Hematopoietic multipotent progenitor cell treated with erythropoietin and hydrocortisone succinate and interleukin-3 and kit ligand, for 15 days (in vitro differentiated cells): ENCODE measurements around the gene AQP7.
"Not testable (repeated sequence)": the region's sequence is repeated elsewhere in the genome, so short reads cannot be mapped to it uniquely, and the experiment has no call there.

Source experiments
- DNase-seq: peaks from one replicate; pipeline ENCODE4 v3.0.0-alpha.2; 2015; ENCODE audit warnings: low spot score

The AQP7 gene

DNA sequence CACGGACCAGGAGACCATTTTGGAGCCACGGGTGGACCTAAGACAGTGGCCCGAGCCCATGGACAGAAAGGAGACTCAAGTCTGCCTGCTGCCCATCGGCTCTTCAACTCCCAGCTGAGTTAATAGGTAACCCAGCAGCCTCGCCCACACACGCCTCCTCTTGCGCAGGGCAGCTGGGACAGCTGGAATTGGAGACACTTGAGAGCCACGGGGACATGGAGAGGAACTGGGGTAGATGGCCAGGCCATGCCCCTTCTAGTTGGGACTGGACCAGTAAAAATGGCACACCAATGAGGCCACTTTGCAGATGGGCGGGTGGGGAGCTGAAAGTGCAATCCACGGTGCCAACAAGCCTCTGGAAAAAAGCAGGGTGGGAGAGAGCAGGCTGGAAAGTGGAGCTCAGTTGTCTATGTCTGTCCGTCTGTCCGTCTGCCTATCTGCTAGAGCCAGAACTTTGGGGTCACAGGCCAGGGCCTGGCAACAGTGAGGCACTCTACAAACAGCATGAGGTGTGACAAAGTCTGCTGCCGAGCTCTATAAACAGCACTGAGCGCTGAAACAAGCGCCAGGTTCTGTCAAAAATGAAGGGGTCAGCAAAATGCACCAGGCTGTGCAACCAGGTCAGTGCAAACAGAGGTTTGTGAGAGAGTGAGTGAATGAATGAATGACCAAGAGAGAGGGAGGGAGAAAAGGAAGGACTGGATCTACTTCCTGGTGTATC lies 7.0 kb downstream of the AQP7 start:
- not testable (repeated sequence) for DNase-seq

GRCh38 chr9:33393986-33394385 lies 8.4 kb downstream of the AQP7 start:
- DNase-seq, result not testable (repeated sequence)

- no peak for DNase-seq
Measured at GRCh38 chr9:33393581-33393980, 8.8 kb downstream of the AQP7 start.

DNA sequence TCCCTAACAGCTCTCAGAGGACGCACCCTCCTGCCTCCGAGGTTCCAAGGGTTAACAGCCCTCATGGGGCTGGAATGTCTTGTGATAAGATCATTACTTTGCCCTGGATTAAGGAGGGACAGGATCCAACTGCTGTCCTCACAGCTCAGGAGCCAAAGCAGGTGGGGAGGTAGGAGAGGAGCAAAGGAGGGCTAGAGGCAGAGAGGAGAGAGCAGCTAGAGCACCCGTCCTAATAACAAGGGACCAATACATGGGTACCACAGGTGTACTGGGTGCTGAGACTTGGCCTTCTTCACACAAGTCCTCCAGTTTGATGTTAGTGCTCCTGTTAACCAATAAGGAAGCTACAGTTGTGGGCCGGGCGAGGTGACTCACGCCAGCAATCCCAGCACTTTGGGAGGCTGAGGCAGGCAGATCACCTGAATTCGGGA lies 9.8 kb downstream of the AQP7 start:
- DNase-seq, result not testable (repeated sequence)

DNA sequence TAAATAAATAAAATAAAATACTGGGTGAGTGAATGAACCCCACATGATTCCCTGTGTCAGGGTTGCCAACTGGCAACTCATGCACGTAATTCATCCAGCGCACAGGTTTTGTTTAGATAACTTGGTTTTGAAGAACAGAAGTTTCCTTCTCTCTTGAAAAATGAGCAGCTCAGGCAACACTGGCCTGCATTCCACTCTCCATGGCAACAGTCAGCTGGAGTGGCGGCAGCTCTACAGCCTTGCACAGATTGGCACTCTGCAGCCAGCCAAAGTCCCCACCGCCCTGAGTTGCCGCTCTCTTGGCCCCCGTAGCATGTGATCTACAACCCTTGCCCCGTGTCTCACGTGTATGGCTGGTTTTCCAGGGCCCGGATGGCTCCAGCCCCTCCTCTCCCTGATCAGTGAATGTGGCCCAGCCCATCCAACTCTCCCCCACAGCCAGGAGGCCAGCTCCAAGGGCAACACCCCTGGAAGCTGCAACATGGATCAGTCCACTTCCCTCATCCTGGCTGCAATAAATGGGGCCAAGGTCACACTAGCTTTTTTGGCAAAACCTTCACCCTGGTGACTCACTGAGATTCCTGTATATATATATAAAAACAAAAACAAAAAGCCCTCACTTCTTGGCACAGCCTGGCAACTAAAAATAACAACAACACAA lies 11.1 kb downstream of the AQP7 start:
- not testable (repeated sequence) for DNase-seq

DNA sequence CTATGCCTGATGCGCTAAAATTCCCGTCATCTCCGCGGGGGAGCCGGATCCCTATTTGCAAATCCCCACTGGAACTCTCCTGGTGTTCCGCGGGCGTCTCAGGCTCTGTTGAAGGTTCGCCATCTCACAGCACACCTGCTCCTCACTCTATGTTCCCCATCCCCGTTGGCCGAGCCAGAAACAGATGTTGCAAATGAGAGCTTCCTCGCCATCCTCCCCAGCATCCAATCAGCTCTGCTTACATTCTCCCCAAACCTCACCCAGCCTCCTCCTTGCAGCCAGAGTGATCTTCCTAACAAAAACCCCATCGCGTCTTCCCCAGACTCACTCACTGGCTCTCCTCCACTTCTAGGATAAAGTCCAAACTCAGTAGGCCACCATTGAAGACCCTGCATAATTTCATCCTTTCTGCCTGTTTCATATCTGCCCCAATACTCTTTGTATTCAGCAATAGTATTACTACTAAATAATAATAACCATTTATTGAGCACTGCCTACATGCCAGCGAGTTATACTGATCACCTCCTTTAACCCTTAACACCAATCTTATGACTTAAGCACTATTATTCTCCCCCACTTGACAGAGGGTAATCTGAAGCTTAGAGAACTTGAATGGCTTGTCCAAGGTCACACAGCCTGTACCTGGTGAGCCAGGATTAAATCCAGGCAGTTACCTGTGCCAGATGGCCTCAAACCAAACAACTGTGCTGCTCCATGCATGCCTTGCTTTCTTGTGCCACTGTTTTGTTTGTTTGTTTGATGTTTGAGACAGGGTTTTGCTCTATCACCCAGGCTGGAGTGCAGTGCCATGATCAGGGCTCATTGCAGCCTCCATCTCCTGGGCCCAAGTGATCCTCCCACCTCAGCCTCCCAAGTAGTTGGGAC lies 14.0 kb downstream of the AQP7 start:
- DNase-seq, result no peak

GRCh38 chr9:33386998-33387397 lies 15.4 kb downstream of the AQP7 start:
- not testable (repeated sequence) for DNase-seq

- not testable (repeated sequence) for DNase-seq
Measured at GRCh38 chr9:33386641-33386996, 15.7 kb downstream of the AQP7 start.

- not testable (repeated sequence) for DNase-seq
Measured at GRCh38 chr9:33385979-33386640, 16.3 kb downstream of the AQP7 start.

- DNase-seq, result not testable (repeated sequence)
Measured at GRCh38 chr9:33385536-33385935, 16.8 kb downstream of the AQP7 start.

- not testable (repeated sequence) for DNase-seq
Measured at GRCh38 chr9:33383396-33383795, 19.0 kb downstream of the AQP7 start.

- not testable (repeated sequence) for DNase-seq
Measured at GRCh38 chr9:33382397-33382796, 20.0 kb downstream of the AQP7 start.

- DNase-seq, result no peak
Measured at GRCh38 chr9:33381231-33381791, 21.1 kb downstream of the AQP7 start.

GRCh38 chr9:33380390-33381094 lies 21.8 kb downstream of the AQP7 start:
- no peak for DNase-seq

DNA sequence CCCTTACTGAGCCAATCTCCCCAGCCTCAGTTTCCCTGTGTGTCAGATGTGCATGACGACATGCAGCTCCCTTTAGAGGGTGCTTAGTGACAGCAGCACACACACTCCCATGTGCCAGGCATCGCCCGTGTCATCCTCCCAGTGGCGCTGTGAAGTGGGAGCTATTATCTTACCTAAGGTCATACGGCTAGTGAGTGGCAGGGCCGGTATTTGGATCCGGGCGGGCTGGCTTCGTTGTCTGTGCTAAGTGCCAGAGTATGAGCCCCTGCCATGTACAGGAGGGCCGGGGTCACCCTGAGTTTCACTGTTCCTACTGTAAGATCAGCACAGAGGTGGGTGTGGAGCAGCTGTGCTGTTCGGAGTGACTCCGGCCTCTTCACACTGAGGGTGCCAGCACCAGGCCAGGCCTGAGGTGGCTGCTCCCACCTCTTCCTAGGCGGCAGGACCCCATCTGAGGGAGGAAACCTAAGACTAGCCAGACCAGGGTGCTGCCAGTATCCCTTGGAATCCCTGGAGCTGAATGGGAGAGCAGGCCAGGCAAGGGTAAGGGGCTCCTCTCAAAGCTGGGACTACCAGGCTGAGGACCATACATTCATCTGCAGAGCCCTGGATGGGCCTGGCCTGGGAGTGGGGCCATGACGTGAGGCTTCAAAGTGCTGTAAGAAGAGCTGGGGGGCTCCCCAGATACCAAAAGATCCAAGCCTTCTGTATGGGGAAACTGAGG lies 22.5 kb downstream of the AQP7 start:
- no peak for DNase-seq

DNA sequence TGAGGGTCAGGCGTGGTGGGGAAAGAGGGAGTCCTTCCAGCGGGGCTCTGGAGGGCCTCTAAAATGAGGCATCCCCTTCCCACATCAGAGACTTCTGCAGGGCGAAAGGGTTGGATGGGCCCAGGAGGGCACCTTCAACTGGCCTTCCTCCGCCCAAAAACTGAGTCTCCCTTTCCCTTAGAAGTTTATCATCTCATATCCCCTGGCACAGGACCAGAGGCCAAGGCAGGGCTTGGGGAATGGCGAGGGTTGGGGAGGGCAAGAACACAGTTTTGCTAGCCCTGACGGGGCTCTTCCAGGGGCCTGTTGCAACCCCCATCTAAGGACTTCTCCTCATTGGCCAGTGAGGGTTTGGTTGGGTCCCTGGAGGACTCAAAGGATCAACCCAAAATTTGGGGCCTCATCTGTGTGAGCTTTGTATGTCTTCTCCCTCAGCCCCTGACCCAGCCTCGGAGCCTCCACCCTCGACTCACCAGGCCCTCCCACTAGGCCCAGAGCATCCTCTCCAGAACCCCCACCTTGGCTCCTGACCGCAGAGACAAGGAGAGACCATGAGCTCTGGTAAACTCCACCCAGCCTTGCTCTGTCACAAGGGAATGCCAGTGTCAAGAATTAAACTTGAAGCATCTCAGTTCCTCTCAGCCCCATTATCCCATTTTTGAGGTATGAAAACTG lies 24.1 kb downstream of the AQP7 start:
- no peak for DNase-seq

GRCh38 chr9:33377089-33377715 lies 25.2 kb downstream of the AQP7 start:
- DNase-seq, result no peak

DNA sequence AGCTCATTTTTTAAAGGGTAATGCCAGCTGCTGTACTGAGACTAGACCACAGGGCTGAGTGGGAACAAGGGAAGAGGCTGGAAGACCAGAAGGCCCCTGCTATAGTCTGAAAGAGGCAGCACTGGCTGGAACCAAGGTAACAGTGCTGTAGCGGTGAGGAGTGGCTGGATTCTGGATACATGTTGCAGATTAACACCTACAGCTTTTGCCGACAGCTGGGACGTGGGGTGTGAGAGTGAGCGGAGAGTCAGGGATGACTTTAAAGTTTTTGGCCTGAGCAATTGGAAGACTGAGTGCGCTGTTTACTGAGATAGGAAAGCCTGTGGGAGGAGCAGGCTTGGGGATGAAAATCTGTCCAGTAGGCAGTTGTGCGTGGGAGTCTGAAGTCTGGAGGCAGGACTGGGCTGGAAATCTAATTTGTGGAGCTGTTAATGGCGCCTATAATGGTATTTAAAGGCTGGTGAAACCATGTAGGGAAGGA lies 26.5 kb downstream of the AQP7 start:
- DNase-seq, result no peak

- no peak for DNase-seq
Measured at GRCh38 chr9:33375238-33375840, 27.0 kb downstream of the AQP7 start.
